Renal pelvis (tissue), 4 donors: ENCODE results near the gene RUNX1. TPM values are rescaled to one million over a fixed set of nuclear protein-coding genes. Genes with fewer than 3 reads are reported as not detected.

ENCODE experiments used
- DNase-seq: peaks from one replicate; pipeline ENCODE4 v3.0.0-alpha.2; 2013
- polyA plus RNA-seq, 3 donors: library from polyadenylated mRNA; unstranded; fragments of 120-200 nt; gene quantifications; one replicate each; pipeline ENCODE4 v1.2.1, GENCODE V29; 2013; ENCODE audit not compliant: insufficient read length in 3 of 3

RUNX1 gene
- polyA plus RNA-seq, 3 donors: 2.2 to 3.1 (median 2.6) TPM

DNA sequence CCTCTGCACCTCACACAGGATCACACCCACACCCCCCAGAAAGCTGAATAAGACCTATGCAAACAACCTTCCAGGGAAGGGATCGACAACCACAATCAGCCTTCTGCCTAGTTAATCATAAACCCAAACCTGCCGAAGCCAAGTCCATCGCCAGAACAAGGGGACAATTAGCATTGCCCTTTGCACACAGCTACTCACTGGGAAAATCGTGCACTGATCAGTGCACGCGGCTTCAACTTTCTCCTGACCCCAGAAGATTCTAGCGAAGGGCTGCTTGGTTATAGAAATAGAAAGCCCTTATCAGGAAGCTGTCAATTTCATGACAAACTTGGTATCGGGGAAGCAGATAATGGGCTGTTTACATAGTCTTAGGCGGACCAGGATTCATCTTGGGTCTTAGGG lies 29.5 kb downstream of the RUNX1 start:
- DNase-seq: peak; percentile 58

DNA sequence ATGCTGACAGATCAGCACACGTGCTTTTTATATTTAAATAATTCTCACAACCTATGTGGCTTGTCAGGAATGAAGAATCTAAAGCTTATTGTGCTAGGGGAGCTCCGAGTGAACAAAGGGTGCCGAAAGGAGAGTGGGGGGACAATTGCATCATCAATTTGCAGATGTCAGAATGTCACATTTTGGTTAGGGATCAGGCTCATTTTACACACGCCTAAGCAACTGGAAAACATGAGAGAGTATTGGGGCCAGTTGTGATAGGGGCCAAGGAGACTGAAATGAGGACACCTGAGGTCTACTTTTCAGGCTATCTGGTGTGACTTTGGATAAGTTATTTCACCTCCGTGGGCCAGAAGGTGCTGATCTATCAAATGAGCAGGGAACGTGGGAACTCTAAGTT lies 31.8 kb downstream of the RUNX1 start:
- DNase-seq: no peak

DNA sequence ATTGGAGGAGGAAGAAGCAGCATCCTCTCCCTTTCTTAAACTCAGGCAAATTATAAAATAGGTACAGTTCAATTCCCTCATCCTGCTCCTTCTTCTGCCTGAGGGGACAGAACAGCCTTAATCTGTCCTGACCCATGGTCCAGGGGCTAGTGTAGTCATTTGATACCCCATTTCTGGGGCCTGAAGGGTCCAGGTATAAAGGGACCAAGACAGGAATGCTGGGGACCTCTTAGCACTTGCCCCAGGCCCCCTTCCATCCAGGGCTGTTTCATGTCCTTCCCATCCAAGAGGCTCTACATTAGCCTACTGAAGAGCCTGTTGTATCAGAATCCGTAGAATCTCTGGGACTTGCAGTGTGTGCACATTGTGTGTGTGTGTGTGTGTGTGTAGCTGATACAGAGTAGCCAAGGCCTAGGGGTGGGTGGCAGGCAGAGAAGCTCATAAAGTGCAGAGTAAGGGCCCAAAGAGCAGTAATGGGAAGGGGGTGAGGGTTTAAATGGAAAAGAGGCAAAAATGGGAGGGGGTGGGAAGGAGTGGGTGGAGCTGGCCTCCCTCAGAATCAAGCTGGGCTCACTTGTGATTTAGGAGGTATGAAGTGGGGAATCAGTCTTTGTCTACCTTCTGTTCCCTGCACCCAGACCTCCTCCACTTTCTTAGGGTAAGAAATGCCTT lies 32.4 kb downstream of the RUNX1 start:
- no peak for DNase-seq

DNA sequence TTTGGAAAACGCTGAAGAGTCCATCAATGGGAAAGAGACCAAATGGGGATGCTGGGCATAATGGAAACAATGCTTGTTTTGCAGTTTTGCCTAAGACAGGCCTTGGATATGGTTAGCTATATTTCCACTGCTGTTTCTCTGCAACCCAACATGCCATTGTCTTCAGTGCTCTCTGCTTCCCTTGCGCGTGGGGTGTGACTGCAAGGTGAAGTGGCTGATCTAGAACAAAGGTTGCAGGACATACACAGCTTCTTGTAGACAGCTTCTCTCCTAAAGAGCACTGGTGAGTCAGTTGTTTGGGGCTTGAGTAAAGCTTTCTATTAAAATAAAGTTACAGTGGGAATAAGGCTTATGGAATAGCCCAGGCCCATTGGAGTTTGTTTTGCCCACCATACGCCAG lies 33.0 kb downstream of the RUNX1 start:
- no peak for DNase-seq

DNA sequence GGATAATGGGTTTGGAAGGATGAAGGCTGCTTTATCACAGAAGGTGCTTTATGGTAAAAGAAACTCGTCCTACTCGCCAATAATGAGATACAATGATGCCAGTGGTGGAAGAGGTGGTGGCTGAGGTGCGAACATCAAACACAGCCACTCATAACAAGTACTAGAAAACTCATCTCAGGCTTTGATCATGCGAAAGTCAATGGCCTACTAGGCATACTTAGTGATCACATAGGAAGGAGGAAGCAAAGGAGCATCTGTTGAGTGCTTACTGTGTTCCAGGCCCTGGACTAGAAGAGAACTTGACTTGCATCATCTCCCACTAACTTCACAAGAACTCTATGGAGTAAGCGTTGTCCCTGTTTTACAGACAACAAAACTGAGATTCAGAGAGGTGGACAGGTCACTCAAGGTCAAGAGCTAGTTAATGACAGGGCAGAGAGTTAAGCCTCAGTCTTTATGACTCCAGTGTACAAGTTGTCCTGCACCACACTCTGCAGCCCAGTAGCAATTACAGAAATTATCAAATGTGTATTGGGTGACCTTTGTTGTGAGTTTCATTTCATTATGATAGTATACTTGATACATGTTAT lies 33.6 kb downstream of the RUNX1 start:
- DNase-seq: no peak

DNA sequence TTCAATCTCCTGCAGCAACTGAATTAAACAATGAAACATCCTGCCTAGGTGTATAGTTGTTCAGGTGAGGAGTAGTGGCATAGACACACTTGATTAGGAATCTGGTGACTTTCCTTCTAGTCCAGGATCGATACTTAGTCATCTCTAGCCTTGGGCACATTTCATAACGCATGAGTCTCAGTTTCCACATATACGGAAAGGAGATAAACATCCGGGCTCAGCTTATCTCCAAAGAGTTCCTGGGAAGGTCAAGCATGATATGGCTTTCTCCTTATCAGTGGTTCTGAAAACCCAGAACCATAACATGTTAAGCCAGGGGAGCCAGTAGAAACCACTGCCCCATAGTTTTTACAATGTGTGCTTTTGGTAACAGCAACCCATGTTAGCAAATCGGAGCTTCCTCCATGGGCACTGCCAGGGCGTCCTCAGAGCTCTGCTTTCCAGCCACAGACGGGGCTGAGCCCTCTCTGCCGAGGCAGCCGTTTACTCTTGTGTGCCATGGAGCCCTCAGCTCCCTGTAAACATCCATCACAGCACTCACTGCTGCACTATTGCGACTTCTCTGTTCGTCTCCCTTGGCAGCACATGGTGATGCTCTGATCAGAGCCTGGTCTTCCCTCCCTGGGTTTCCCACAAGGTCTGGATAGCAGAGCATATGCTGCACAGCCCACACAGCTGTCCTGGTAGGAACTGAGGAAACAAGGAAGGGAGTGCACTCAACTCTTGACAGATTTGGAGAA lies 34.6 kb downstream of the RUNX1 start:
- DNase-seq: no peak

DNA sequence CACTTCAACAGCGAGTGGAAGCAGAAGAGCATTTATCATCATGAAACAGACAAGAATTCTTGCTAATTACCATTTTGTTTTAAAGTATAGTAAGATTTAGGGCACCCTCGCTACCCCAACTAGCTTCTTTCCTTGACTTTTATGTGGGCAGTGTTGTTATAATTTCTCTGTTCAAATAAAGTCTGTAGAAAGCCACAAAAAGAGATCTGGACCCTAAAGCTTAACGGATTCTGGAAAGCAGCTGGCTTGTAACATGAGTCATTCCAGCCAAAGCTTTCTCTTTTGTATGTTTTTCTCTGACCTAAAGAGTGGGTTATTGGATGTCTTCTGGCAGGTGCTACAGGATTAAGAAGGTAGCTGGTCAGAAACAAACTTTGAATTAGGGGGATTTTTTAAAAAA lies 37.4 kb downstream of the RUNX1 start:
- DNase-seq: no peak

DNA sequence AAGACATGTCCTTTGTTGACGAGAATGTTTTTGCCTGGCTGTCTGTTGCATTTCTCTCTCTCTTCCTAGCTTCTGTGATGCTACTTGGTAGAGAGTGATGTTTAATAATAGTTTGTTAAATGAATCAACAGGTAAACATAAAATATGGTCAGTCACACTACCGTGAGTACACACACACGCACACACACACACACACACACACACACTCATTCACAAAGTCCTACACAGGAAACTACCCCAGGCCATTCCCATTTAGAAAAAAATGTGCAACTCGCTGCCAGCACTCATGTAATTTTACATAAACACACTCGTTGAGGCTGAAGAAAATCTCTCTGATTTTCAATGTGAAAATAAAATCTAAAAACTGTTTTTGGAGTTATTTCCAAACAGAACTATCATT lies 38.7 kb downstream of the RUNX1 start:
- no peak for DNase-seq

DNA sequence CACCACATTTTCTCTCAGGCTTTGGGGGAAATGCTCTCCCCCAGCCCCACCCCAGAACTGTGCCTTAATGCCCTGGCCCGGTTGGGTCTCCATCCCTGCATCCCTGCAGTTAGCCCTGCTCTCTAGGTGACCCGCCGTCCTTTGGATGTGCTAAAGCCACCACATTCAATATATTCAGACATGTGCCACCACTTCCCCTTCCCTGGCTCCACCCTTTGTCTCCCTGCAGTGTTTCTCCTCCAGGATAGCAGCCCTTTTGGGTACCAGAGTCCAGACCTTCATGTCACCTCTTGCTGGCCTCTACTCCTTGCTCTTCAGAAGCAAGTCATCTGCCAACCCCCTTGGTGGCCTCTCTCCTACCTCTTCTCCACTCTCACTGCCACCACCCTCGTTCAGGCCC lies 41.8 kb downstream of the RUNX1 start:
- DNase-seq: no peak

DNA sequence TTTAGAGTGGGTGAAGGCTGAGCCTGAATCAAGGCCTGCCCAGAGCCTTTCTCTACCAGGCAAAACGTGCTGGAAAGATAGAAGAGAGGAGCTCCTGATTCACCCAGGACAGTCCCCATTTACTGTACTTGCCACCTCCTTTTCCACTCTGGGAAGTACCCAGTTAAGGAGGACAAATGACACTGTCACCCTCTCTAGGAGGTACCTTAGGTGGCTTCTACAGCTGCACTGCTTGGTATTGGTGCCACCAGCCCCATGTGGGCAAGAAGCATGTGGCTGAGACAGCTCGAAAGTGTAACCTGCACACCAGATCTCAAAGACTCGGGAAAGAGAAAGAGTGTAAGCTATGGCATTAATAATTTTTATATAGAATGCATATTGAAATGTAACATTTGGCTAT lies 42.3 kb downstream of the RUNX1 start:
- no peak for DNase-seq

DNA sequence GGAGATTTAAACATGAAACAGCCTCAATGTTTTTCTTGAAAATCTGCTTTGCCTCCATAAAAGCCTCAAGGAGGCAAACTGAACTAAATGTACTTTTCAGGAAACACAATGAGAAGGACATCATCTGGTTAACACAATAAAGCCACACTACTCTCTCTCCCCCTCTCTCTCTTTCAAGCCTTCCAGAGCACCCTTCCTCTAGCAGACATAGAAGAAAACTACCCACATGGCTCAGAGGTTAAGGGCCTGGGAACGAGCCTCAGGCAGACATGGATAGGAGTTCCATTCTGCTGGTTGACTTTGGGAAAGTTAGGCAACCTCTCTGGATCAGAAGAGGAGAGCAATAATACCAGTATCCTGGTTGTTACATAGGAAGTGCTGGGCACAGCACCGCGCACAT lies 42.9 kb downstream of the RUNX1 start:
- DNase-seq: no peak

DNA sequence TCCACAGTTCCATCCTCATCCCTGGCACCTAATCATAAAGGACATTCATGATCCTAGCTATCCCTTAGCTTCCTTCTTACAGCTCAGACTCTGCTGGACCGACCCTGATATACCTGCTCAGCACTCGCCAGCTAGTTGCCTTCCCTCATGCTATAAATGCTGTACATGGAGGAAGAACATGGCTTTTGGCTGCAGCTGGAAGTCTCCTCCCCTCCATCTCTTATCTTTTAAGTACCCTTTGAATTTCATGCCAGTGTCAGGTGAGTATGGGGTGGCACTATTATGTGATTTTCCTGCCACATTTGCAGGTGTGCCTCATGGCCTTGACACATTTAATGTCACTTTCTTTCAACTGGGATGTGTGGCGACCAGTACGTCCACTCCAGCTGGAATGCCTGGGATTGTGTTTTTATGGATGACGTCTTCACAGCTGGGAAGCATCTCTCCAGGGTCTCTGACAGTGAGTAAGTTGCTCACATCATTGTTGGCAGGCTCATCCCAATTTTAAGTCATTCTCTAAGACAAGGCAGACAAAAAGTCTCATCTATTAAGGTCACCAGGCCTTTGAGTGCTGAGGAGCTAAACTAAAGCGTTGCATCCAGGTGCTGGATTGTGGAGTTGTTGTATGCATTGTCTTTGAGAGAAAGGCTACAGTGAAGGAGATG lies 43.4 kb downstream of the RUNX1 start:
- no peak for DNase-seq

DNA sequence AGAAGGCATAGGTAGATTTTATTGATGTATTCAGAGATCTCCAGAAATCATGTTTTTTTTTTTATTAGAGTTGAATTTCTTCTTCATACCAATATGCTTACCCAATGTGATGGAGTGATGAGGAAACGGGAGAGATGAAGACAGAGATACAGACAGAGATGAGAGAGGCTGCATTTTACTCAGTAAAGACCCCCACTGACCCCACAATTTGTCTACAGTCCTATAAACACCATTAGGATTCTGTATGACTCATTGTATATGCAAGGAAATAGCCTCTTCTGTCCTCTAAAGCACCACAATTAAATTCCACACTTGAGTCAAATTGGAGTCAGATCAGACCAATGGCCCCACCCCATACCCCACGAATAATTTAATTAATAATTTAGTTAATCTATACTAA lies 44.0 kb downstream of the RUNX1 start:
- DNase-seq: no peak

DNA sequence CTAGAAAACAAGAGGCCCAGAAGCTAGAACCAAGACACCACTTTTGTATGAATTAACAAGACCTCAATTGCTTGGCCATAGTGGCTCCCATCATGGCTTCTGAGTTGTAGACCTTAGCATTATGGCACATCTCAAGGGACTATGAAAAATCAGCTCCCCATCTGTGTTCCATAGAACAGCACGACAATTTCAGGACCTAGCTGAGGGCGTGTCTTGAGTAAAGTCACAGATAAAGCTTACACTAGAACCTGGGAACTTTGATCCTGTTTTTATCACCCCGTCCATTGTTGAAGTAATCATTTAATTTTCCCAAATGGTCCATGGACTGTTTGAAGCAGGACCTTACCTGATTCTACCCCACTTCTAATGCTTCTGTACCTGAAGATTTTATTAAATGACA lies 44.8 kb downstream of the RUNX1 start:
- no peak for DNase-seq

DNA sequence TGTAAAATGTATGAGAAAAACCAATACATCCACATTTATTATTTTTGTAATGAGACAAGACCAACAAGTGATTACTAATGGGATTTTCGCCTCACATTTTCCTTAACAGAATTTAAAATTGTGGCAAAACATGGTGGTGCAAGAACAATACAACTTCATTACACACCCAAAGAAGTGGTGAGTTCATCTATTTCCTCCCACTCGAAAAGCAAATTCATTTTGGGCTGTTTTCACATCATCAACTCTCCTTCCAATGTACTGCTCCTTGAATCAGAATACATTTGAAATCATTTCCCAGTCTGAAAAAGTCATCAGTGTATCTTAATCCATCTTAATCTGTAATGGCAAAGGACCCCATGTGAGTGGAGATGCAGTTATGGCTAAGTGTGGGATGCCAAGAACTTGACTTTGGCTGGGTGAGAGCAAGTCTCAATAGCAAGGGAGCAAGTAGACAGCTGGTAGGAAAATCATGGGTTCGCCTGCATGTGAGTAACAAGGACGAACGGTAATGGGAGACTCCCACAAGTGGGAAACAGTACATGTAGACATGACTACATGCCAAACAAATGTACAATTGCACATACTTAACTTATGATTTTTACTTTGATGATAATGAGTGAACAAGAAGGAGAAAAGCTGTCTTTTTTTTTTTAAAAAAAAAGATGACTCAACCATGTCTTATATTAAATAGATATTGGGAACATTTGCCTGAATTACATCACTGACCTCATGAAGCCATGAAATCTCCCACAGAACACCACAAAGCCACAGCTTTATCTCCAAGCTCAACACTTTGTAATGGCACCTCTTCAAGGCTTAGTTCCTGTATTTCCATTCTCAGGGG lies 46.0 kb downstream of the RUNX1 start:
- no peak for DNase-seq

DNA sequence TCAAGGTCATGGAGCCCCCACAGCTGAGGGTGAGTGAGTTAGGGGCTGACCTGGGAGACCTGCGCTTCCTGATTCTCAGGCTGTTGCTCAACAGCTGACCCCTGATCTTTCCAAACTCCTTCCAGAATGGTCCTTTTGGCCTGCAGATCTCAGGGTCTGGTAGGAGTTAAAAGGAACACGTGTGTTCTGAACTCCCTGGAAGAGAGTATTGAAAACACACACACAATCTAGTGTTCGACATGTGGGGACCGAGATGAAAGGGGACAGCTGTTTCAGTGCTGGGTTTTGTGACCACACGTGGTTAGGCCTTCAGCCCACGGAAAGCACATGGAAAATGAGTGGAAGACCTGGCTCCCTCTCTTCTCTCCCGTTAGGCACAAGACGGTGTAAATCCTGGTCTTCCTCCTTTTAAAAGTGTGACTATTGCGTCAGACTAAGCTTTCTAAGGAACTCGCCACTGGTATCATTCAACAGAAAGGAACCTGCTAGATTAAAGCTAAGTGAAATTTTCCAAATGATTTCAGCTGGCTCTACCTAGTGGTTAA lies 49.6 kb downstream of the RUNX1 start:
- no peak for DNase-seq

DNA sequence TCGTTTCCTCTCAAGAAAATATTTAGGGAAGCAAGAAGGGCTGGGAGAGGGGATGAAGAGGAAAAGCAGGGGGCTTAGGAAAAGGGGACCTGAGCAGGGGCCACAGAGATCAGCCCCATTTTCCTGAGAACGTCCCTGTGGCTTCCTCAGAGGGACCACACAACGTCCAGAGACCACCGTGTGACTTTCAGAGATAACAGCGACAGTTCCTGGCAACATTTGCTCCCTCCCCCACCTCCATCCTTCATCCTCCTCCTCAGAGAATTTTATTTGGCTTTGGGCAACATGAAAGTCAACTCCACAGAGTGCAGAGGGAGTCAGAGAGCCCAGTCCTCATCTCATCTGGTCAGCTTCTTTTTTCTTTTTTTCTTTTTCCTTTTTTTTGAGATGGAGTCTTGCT lies 50.9 kb downstream of the RUNX1 start:
- no peak for DNase-seq

DNA sequence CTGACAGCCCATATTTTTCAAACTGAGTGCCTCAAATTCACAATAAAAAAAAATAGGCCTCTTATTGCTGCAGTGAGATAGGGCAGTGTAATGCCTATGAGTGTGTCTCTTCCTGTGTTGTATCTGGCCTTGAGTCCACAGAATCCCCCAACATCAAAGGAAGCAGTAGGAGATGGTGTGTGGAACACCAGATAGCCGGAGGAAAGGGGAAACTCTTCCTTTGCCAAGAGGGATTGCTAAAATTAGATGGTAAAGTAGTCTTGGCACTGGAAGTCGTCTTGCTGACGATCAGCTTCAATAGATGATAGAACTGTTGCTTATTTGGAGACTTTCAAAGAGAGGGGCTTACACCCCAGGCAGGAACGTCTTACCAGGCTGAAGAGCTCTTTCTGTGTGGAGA lies 51.8 kb downstream of the RUNX1 start:
- no peak for DNase-seq

DNA sequence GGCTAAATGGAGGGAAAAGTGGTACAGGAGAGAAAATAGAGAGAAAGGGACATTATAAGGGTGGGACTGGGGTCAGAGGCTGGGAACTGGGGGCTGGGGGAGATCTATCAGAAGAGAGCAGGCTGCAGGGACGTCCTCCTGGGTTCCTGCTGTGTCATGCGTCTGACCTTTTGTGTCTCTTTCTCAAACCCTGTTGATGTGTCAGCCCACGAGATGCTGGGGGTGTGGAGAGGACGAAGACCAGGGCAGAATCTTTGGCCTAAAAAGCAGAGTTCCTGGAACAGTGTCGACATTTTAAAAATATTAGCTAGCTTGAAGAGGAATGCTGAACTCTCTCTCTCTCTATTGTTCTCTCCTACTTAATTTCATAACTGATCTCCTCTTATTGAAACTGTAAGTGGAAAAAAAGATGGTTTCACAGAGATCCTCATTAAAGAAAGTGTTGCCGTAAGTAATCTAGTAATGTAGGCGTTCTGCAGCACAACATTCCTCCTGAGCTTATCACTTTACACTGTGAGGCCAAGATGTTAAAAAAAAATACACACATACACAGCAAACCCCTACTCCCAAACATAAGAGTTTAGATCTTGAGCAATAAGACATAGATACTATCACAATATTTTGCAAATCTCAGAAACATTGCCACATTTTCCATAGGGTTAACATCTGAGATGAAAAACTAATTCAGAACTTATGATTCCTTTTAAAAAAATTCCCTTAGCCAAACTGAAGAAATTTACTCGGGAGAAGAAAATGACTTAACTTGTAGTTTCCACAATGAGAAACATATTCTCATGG lies 52.6 kb downstream of the RUNX1 start:
- no peak for DNase-seq

DNA sequence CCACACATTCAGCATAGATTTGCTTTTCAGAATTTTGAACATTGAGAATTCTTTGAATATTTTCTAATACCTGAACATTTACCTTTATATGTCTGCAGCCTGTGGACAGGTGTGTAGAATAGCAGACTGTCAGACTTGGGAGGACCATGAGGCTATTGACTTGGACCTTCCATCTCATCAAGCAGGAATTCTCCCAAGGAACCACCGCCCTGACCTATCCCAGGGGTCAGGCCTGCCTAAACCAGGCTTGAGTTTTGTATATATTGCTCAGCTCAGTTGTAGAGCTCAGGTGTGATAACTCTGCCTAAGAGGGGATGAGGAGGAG lies 53.2 kb downstream of the RUNX1 start:
- DNase-seq: no peak
